Astrocyte (in vitro differentiated cells and primary cell): ENCODE measurements around the gene STAB1.

Experiments
- EZH2 ChIP-seq: IDR thresholded peaks from 2 replicates; pipeline ENCODE4 v1.6.1; 2012; ENCODE audit warnings: mild to moderate bottlenecking, low read length, inconsistent platforms; ENCODE audit not compliant: insufficient read depth
- TF ChIP-seq, protein P1 (sequence below): IDR thresholded peaks from 2 replicates; pipeline ENCODE4 v1.5.1; 2011; ENCODE audit warnings: low read depth, mild to moderate bottlenecking, inconsistent platforms, low read length, moderate library complexity; ENCODE audit not compliant: insufficient read depth

DNA sequence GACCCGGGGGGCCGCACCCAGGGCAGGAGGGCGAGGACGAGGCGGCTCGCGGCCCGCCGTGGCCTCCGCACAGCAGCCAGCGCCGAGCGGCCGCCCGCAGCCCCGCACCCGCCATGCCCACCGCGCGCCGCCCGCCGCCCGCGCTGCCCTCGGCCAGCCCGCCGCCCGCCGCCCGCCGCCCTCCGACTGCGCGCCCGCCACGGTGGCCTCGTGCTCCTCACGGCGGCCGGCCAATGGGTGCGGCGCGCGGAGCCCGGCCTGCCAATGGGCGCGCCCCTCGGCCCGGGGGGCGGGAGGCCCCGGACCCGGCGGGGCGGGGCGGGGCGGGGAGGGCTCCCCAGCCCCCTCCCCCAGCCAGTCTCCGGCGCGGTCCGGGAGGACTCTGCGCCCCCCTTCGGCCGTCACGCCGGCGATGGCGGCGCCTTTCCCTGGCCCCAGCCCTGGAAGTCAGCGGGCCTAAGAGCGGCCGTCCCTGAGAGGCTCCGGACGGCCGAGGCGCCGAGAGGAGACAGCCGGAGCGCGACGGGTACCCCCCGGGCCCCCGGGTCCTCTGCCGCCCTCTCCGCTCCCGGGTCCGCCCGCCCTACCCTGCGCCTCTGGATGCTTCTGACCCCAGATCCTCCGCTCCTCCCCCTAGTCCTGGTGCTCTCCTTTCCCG, 38.6 kb downstream of the STAB1 start, which contains the start of gene NT5DC2:
- TF ChIP-seq, protein P1, sequence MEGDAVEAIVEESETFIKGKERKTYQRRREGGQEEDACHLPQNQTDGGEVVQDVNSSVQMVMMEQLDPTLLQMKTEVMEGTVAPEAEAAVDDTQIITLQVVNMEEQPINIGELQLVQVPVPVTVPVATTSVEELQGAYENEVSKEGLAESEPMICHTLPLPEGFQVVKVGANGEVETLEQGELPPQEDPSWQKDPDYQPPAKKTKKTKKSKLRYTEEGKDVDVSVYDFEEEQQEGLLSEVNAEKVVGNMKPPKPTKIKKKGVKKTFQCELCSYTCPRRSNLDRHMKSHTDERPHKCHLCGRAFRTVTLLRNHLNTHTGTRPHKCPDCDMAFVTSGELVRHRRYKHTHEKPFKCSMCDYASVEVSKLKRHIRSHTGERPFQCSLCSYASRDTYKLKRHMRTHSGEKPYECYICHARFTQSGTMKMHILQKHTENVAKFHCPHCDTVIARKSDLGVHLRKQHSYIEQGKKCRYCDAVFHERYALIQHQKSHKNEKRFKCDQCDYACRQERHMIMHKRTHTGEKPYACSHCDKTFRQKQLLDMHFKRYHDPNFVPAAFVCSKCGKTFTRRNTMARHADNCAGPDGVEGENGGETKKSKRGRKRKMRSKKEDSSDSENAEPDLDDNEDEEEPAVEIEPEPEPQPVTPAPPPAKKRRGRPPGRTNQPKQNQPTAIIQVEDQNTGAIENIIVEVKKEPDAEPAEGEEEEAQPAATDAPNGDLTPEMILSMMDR: no peak
- no peak for TF ChIP-seq EZH2
